Brain microvascular endothelial cell (primary cell): ENCODE results near the gene KLHL29.

Source experiments
- DNase-seq: peaks from one replicate; pipeline ENCODE4 v3.0.0-alpha.2; 2020
- H3K27ac ChIP-seq: fragments of 250-450 bp; sonication (Bioruptor Pico); 2 replicates; pipeline ENCODE4 v1.5.1; 2020; ENCODE audit warnings: mild to moderate bottlenecking, moderate library complexity
- H3K27me3 ChIP-seq: fragments of 250-450 bp; sonication (Bioruptor Pico); replicated peaks from 2 replicates; pipeline ENCODE4 v1.5.1; 2020; ENCODE audit warnings: mild to moderate bottlenecking
- H3K36me3 ChIP-seq: fragments of 250-450 bp; sonication (Bioruptor Pico); replicated peaks from 2 replicates; pipeline ENCODE4 v1.5.1; 2020; ENCODE audit warnings: mild to moderate bottlenecking
- H3K4me3 ChIP-seq: 2 replicates; pipeline ENCODE4 v1.5.1; 2011; ENCODE audit warnings: low read depth, mild to moderate bottlenecking, control low read depth, low read length, moderate library complexity
- in situ Hi-C: cut with HindIII; loops from 2 replicates; pipeline ENCODE4 v1.10.0; 2017; ENCODE audit warnings: low sequenced_read_pairs, low pct_ligation_motif_present
- TF ChIP-seq, protein P1 (sequence below): IDR thresholded peaks from 2 replicates; pipeline ENCODE4 v1.5.1; 2011; ENCODE audit warnings: low read depth, mild to moderate bottlenecking, moderate library complexity, low read length, control low read depth, inconsistent platforms; ENCODE audit errors: missing control alignments

KLHL29 gene

GRCh38 chr2:23589220-23589647 lies 204.3 kb downstream of the KLHL29 start:
- DNase-seq, result no peak
- Histone ChIP-seq H3K36me3 (no peaks in the 10 kb centered on the region), H3K27me3 (no peaks in the 10 kb centered on the region), H3K4me3 (no peak overlapping the region), H3K27ac (no peak overlapping the region)
- in situ Hi-C loops, result no loop called here
- TF ChIP-seq, protein P1, sequence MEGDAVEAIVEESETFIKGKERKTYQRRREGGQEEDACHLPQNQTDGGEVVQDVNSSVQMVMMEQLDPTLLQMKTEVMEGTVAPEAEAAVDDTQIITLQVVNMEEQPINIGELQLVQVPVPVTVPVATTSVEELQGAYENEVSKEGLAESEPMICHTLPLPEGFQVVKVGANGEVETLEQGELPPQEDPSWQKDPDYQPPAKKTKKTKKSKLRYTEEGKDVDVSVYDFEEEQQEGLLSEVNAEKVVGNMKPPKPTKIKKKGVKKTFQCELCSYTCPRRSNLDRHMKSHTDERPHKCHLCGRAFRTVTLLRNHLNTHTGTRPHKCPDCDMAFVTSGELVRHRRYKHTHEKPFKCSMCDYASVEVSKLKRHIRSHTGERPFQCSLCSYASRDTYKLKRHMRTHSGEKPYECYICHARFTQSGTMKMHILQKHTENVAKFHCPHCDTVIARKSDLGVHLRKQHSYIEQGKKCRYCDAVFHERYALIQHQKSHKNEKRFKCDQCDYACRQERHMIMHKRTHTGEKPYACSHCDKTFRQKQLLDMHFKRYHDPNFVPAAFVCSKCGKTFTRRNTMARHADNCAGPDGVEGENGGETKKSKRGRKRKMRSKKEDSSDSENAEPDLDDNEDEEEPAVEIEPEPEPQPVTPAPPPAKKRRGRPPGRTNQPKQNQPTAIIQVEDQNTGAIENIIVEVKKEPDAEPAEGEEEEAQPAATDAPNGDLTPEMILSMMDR, result no peak

DNA sequence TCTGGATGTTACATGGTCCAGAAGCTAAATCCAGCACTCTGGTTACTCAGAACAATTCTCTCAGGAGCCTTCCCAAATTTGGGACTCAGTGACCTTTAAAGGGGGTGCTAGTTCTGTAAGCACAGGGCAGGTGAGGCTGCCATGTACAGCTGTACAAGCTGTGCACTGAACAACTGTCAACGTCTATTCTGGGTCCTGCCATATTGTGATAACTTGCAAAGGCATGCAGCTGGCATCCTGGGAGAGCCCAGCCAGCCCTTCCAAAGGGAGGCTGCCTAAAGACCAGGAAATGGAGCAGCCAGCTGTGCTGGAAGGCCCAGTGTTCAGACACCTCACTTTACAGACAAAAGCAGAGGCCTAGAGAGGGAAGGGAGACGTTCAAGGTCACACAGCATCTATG lies 204.8 kb downstream of the KLHL29 start:
- Histone ChIP-seq H3K27ac (no peak overlapping the region), H3K27me3 (no peaks in the 10 kb centered on the region), H3K4me3 (no peak overlapping the region), H3K36me3 (no peaks in the 10 kb centered on the region)
- TF ChIP-seq, protein P1, result no peak
- no peak for DNase-seq
- in situ Hi-C loops, result no loop called here

GRCh38 chr2:23590241-23590869 lies 205.4 kb downstream of the KLHL29 start:
- TF ChIP-seq, protein P1, result no peak
- Histone ChIP-seq H3K36me3 (no peaks in the 10 kb centered on the region), H3K27ac (no peak overlapping the region), H3K4me3 (no peak overlapping the region), H3K27me3 (no peaks in the 10 kb centered on the region)
- in situ Hi-C loops, result no loop called here
- DNase-seq, result no peak

GRCh38 chr2:23591111-23591510 lies 206.1 kb downstream of the KLHL29 start:
- Histone ChIP-seq H3K27me3 (no peaks in the 10 kb centered on the region), H3K36me3 (no peaks in the 10 kb centered on the region), H3K27ac (no peak overlapping the region), H3K4me3 (no peak overlapping the region)
- TF ChIP-seq, protein P1, result no peak
- no peak for DNase-seq
- in situ Hi-C loops, result no loop called here

GRCh38 chr2:23592061-23592685 lies 207.2 kb downstream of the KLHL29 start:
- TF ChIP-seq, protein P1, result no peak
- Histone ChIP-seq H3K36me3 (no peaks in the 10 kb centered on the region), H3K4me3 (no peak overlapping the region), H3K27ac (no peak overlapping the region), H3K27me3 (no peaks in the 10 kb centered on the region)
- in situ Hi-C loops, result no loop called here
- no peak for DNase-seq
